ENCODE measurements around the gene CAD.
"Not testable (repeated sequence)": the region's sequence is repeated elsewhere in the genome, so short reads cannot be mapped to it uniquely, and the experiment has no call there.

The CAD gene

GRCh38 chr2:27255187-27255586, 38.0 kb downstream of the CAD start:
- DNase-seq (ENCODE audit: low spot score) (no peak), FAIRE-seq (no peak)

DNA sequence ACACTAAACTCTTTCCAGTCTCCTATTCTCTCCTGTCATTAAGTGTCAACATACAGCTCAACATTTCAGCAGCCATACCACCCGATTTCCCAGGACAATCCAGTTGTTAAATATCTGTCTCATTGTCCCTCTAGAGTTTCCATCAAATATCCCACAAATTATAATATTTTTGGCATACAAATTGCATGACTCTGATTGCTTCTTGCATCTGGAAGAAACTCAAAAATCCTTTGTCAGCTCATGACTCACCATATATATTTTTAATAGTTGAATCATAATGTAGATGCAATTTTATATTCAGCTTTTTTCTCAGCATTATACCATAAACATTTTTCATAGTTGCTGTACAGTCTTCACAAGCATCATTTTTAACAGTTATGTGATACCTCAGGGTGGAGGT, 38.5 kb downstream of the CAD start:
- DNase-seq (ENCODE audit: low spot score) (no peak), FAIRE-seq (no peak)

DNA sequence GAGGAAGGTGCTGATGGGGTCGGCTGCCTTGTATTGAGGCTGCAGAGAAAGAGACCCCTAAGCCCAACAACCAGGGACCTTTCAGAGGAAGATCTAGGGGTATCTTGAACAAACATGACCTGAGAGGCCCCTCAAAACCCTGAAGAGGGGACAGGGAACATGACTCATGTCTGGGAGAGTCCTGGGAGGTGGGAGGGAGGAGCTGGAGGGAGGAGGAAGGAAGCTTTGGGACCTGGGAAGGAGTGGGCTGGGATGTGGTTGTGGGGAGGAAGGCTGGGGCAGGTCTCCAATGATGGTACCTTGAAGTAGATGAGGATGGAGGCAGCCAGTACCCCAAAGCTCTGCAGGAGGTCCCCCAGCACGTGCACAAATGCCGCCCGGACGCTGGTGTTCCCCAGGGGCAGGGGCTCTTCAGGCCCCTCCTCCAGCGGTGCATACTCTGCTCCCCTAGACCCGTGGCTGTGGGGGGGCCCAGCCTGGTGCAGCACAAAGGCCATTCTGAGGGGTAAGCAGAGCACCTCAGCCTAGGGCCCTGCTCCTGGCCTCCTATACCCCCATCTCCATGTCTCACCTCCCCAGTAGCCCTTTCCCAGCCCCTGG, 39.8 kb downstream of the CAD start:
- no peak for FAIRE-seq
- DNase-seq (ENCODE audit: low spot score): no peak

GRCh38 chr2:27258051-27258450, 40.9 kb downstream of the CAD start:
- DNase-seq (ENCODE audit: low spot score) (no peak), FAIRE-seq (no peak)

- no peak for DNase-seq (ENCODE audit: low spot score)
- no peak for FAIRE-seq
Observed at GRCh38 chr2:27261241-27261925, 44.2 kb downstream of the CAD start.

- no peak for FAIRE-seq
- DNase-seq (ENCODE audit: low spot score): no peak
Observed at GRCh38 chr2:27261926-27262298, 44.7 kb downstream of the CAD start.

GRCh38 chr2:27262379-27263286, 45.5 kb downstream of the CAD start, which contains the start of gene SLC30A3:
Gene SLC30A3, minus strand, starts transcription at chr2:27263047. Its CDS starts 141 bp downstream, at chr2:27262906.
- no peak for DNase-seq (ENCODE audit: low spot score)
- no peak for FAIRE-seq

GRCh38 chr2:27263287-27264252, 46.4 kb downstream of the CAD start:
- FAIRE-seq (no peak), DNase-seq (ENCODE audit: low spot score) (no peak)

GRCh38 chr2:27264253-27264752, 47.1 kb downstream of the CAD start:
- DNase-seq (ENCODE audit: low spot score) (no peak), FAIRE-seq (no peak)

- FAIRE-seq: no peak
Observed at GRCh38 chr2:27264753-27265535, 47.8 kb downstream of the CAD start.

DNA sequence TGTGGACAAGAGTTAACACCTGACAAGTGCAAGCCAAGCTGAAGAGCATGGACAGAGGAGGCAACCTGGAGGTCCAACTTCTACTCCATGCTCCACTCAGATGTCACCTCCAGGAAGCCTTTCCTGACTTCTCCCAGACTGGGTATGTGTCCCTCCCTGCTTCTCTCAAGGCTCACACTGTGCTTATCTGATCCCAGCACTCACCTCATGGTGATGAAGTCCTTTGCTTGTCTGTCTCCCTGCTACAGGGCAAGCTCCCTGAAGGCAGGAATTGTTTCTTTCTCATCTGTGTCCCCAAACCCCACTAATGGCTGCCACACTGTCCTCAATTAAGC, 48.3 kb downstream of the CAD start:
- no peak for FAIRE-seq
- no peak for DNase-seq (ENCODE audit: low spot score)

More at GRCh38 chr2:27264753-27265535, 47.8 kb downstream of the CAD start:
- DNase-seq (ENCODE audit: low spot score): no peak

DNA sequence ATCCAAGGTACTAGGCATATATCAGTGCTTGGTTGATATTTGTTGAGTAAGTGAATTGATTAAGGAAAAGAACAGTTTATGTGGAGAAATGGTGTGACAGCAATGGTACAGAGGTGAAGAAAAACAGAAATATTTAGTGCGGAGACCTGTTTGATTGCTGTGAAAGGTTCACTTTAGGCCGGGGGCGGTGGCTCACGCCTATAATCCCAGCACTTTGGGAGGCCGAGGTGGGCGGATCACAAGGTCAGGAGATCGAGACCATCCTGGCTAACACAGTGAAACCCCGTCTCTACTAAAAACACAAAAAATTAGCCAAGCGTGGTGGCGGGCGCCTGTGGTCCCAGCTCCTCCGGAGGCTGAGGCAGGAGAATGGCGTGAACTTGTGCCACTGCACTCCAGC, 51.1 kb downstream of the CAD start:
- not testable (repeated sequence) for DNase-seq (ENCODE audit: low spot score); FAIRE-seq

DNA sequence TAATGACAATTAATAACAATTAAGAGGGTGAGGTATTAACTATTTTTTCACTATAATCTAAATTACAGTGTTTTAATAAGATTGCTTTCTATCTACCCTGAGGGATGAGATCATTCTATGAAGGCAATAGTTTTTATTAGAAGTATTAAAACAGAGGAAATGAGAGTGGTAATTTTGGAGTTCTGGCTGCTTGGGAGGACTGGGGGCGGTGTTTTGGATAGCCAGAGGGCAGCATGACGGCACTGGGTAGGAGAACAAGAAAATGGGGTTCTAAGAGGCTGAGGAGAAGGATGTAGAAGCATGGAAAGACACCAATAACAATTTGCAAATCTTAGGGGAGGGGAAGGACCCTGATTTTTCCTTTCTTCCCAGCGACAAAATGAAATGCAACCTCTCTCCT, 53.0 kb downstream of the CAD start:
- DNase-seq (ENCODE audit: low spot score): no peak
- no peak for FAIRE-seq

DNA sequence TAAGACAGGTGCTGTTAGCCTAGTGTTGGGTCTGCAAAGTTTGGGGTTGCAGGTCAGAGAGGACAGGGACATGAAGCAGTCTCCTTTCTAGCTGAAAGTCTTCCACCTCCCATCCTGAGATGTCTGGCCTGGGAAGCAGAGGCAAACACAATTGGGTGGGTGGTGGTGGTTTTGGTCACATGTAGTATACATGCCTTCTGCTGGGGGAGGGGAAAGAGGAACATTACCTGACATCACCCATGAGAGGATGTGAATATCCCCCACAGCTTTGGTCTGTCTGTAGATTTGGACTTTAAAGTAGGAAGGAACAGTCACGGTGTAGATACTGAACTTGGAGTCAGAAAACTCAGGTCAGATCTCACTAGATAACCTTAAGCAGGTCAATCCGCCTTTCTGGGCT, 53.5 kb downstream of the CAD start:
- DNase-seq (ENCODE audit: low spot score) (no peak), FAIRE-seq (no peak)

DNA sequence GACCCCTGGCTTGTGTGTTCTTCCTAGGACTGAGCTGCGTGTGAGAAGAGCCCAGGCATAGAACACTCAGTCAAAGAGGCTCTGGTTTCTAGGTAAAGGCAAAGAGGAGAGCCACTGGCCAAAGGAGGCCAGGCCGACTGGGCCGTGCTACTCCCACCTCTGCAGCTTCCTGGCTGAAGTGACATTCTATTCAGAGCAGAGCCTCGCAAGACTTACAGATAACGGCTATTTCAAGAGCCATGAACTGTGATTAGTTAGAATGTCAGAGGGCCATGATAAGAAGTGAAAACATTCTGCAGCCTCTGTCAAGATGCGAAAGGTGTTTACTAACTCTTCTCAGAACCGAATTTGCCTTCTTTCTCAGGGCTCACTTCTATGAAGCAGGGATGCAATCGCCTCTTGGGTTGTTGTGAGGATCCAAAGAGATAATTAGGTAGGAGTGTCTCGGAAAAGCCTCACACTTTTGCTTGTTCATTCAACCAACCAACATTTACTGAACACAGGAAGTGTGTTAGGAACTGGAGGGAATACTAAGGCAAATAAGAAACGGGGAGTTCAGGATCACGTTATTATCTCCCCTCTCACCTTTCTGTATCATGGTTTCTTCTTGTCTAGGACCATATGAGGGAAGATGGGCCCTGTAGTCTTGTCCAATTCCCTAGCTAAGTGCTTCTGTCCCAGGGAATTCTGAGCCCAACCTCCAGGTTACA, 54.6 kb downstream of the CAD start:
- FAIRE-seq (no peak), DNase-seq (ENCODE audit: low spot score) (no peak)

DNA sequence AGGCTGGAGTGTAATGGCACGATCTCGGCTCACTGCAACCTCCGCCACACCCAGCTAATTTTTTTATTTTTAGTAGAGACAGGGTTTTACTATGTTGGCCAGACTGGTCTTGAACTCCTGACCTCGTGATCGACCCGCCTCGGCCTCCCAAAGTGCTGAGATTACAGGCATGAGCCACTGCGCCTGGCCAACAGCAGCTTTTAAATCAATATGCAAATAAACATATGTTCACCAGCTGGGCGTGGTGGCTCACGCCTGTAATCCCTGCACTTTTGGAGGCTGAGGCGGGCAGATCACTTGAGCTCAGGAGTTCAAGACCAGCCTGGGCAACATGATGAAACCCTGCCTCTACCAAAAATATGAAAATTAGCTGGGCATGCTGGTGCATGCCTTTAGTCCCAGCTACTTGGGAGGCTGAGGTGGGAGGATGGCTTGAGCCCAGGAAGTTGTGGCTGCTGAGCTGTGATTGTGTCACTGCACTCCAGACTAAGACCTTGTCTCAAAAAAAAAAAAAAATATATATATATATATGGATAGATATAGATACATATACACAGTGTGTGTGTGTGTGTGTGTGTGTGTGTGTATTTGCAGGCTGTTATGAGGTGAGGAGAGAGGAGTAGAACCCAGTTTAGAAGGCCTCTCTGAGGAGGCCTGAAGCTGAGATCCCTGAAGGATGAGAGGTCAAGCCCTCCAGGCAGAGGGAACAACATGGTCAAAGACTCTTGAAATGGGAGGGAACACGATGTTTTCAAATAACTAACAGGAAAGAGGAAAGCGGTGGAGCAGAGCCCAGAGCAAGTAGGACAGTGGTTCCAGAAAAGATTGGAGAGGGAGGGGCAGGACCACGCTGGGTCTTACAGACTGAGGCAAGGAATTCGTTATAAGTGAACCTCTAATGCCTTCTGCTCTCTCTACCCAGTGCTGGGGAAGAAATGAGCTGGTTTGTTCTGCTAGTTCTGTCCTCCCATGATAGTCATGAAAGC, 55.7 kb downstream of the CAD start:
- not testable (repeated sequence) for DNase-seq (ENCODE audit: low spot score); FAIRE-seq

DNA sequence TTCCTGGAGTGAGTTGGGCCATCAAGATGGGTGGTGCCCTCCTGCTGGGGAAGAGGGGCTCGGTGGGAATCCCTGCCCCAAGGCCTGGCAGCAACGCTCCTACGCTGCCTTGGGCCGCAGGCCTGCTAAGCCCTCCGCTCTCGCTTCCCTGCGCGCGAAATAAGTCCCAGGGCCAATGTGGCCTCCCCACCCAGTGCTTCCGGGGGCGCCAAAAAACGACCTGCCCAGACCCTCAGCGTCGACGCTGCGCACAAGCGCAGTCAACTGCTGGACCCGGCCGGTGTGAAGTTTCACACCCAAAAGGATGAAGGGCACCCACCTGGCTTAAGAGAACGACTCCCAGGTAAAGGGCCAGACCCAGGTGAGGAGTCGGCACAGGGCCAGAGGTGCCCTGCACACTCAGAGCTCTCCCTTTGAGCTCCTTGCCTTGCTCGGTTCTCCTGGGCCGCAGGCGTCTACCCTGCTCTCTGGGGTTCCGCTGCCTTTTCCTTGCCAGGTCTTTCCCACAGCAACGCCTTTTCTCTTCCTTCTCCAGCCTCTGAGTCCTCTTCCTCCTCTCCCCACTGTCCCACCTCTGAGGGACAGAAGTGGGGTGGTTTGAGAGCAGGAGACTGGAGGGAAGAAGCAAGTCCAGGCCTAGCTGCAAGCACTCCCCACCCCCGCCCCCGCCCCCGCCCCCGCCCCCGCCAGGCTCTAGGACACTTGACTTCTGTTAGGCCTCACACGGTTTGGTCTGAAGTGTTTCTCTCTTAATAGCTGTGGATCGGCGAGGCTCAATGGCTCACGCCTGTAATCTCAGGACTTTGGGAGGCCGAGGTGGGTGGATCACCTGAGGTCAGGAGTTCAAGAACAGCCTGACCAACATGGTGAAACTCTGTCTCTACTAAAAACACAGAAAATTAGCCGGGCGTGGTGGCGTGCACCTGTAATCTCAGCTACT, 58.3 kb downstream of the CAD start, which contains the start of gene DNAJC5G:
TSS of gene DNAJC5G (plus strand) at position 223 of the 940 bp plus-strand sequence. CDS start 1,296 bp downstream, outside the sequence.
- FAIRE-seq (no peak), DNase-seq (ENCODE audit: low spot score) (no peak)

Data from RCC 7860 (cell line).